Measurements from ENCODE around the gene ANKRD52.

GRCh38 chr12:56255671-56256070, 2.5 kb downstream of the ANKRD52 start:
- TF ChIP-seq CTCF (IDR thresholded peaks at IDR 0.05 in 4 of 5, conservative IDR thresholded peaks at IDR 0.05 in 1 of 5) (no peak), POLR2A (IDR thresholded peaks at IDR 0.05) (no peak)

Data from gastrocnemius medialis (tissue), 4 donors.